ENCODE data around the gene SLC12A8.

- no peak for TF ChIP-seq CTCF (IDR thresholded peaks at IDR 0.05 in 4 of 5, conservative IDR thresholded peaks at IDR 0.05 in 1 of 5)
- no peak for TF ChIP-seq POLR2A (IDR thresholded peaks at IDR 0.05)
Measured at GRCh38 chr3:125058959-125059358, 153.6 kb downstream of the SLC12A8 start.
